ENCODE results near the gene TOGARAM2. TPM values are rescaled to one million over a fixed set of nuclear protein-coding genes. Genes with fewer than 3 reads are reported as not detected.

Gene TOGARAM2
- total RNA-seq, 1 donor from 2014 or later, result not detected

DNA sequence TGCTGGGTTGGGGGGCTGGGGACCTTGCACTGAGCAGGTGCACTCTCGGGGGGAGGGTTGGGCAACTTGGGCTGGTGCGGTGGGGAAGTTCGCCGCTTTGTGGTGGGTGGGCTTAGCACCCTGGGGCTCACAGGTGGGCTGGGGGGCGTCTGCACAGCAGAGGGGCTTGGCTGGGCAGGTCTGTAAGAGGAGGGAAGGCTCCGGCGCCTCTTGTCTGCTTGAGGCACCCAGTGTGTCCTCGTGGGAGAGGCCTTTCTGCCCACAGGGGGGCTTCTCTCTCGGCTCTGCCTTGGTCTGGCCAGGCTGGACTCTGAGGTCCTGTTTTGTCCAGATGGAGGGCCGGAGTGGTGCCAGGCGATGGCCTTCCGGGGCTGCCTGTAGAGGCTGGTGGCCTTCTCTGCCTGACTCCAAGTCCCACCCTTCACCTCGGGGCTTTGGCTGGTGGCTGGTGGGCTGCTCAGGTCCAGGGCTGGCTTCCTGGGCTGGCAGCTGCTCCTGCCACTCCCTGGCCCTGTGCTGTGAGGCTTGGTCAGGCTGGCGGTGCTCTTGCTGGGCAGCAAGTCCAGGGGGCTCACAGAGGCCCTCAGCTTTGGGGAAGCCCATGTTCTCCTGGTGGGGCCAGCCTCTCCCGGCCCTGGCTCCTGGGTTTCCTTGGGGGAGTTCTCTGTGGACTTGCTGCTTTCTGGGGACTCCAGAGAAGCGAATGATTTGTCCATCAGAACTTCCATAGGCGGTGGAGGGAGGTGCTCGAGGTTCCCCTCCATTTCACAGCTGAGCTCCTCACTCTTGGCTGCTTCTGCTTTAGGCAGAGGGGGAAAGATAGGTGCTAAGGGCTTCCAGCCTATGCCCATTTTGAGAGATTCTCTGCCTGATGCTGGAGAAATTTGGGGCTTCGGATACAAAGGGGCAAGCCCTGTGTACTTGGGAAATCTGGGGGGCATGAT lies 90.2 kb downstream of the TOGARAM2 start:
- Mint-ChIP-seq H3K36me3 (ENCODE audit: unreplicated experiment) (peaks cover 4% of the 10 kb centered on the region), H3K9me3 (ENCODE audit: unreplicated experiment) (peaks cover 5% of the 10 kb centered on the region), H3K27me3 (ENCODE audit: unreplicated experiment) (no peaks in the 10 kb centered on the region), H3K27ac (ENCODE audit: unreplicated experiment) (no peak overlapping the region), H3K4me3 (ENCODE audit: unreplicated experiment) (no peak overlapping the region), H3K4me1 (ENCODE audit: low read depth, unreplicated experiment) (peaks cover 15% of the 10 kb centered on the region)
- TF ChIP-seq, protein P1, sequence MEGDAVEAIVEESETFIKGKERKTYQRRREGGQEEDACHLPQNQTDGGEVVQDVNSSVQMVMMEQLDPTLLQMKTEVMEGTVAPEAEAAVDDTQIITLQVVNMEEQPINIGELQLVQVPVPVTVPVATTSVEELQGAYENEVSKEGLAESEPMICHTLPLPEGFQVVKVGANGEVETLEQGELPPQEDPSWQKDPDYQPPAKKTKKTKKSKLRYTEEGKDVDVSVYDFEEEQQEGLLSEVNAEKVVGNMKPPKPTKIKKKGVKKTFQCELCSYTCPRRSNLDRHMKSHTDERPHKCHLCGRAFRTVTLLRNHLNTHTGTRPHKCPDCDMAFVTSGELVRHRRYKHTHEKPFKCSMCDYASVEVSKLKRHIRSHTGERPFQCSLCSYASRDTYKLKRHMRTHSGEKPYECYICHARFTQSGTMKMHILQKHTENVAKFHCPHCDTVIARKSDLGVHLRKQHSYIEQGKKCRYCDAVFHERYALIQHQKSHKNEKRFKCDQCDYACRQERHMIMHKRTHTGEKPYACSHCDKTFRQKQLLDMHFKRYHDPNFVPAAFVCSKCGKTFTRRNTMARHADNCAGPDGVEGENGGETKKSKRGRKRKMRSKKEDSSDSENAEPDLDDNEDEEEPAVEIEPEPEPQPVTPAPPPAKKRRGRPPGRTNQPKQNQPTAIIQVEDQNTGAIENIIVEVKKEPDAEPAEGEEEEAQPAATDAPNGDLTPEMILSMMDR (IDR thresholded peaks at IDR 0.05; ENCODE audit: partially characterized antibody, unreplicated experiment), result no peak
- DNase-seq, result no peak

GRCh38 chr2:29072251-29072650 lies 91.2 kb downstream of the TOGARAM2 start:
- H3K27ac Mint-ChIP-seq (ENCODE audit: unreplicated experiment), result no peak overlapping the region
- TF ChIP-seq, protein P1 (IDR thresholded peaks at IDR 0.05; ENCODE audit: partially characterized antibody, unreplicated experiment), result no peak
- H3K9me3 Mint-ChIP-seq (ENCODE audit: unreplicated experiment), result peaks cover 5% of the 10 kb centered on the region
- H3K4me3 Mint-ChIP-seq (ENCODE audit: unreplicated experiment), result no peak overlapping the region
- peaks cover 4% of the 10 kb centered on the region for H3K36me3 Mint-ChIP-seq (ENCODE audit: unreplicated experiment)
- no peak for DNase-seq
- peaks cover 20% of the 10 kb centered on the region for H3K4me1 Mint-ChIP-seq (ENCODE audit: low read depth, unreplicated experiment)
- H3K27me3 Mint-ChIP-seq (ENCODE audit: unreplicated experiment), result no peaks in the 10 kb centered on the region

DNA sequence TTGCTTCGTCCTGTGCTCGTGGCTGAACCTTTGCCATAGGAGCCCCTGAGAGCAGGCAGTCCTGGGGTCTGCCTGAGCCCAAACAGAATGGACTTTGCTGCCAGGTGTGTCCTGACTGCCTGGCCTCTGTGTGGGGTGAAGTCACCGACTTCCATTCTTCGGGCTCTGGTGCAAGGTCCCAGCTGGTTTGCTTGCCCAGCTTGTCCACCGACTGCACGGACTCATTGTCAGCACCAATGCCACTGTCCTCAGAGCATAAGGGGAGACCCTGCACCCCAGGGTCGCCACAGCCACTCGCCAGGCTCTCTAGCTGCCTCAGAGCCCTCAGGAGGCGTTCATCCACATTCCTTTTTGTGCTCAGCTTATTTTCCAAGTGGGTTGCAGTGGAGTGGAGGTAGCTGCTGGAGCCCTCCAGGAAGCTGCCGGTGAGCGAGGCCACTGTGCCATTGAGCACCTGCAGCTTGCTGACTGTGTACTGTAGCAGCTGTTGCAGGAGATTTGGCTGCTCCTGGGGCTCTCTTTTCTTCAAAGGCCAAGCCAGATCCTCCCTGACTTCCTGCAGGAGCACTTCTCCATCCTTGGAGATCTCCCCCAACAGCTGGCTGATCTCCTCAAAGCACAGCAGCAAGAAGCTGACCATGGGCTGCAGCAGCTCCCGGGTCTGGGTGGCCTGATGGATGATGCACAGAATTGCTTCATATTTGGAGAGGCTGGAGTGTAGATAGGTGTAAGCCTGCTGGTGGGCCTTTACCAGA lies 92.0 kb downstream of the TOGARAM2 start:
- Mint-ChIP-seq H3K36me3 (ENCODE audit: unreplicated experiment) (peaks cover 4% of the 10 kb centered on the region), H3K9me3 (ENCODE audit: unreplicated experiment) (peaks cover 5% of the 10 kb centered on the region), H3K4me1 (ENCODE audit: low read depth, unreplicated experiment) (peaks cover 20% of the 10 kb centered on the region), H3K27ac (ENCODE audit: unreplicated experiment) (no peak overlapping the region), H3K4me3 (ENCODE audit: unreplicated experiment) (no peak overlapping the region), H3K27me3 (ENCODE audit: unreplicated experiment) (no peaks in the 10 kb centered on the region)
- TF ChIP-seq, protein P1 (IDR thresholded peaks at IDR 0.05; ENCODE audit: partially characterized antibody, unreplicated experiment), result no peak
- DNase-seq, result no peak

GRCh38 chr2:29073933-29074332 lies 92.8 kb downstream of the TOGARAM2 start:
- H3K27ac Mint-ChIP-seq (ENCODE audit: unreplicated experiment), result peak overlapping the region; percentile 79
- TF ChIP-seq, protein P1 (IDR thresholded peaks at IDR 0.05; ENCODE audit: partially characterized antibody, unreplicated experiment), result no peak
- peaks cover 6% of the 10 kb centered on the region for H3K9me3 Mint-ChIP-seq (ENCODE audit: unreplicated experiment)
- no peak overlapping the region for H3K4me3 Mint-ChIP-seq (ENCODE audit: unreplicated experiment)
- H3K4me1 Mint-ChIP-seq (ENCODE audit: low read depth, unreplicated experiment), result peaks cover 17% of the 10 kb centered on the region
- H3K36me3 Mint-ChIP-seq (ENCODE audit: unreplicated experiment), result peaks cover 4% of the 10 kb centered on the region
- H3K27me3 Mint-ChIP-seq (ENCODE audit: unreplicated experiment), result no peaks in the 10 kb centered on the region
- DNase-seq, result no peak

Data from glutamatergic neuron (in vitro differentiated cells).